NB4 (cell line): ENCODE data around the gene ZMYM3.

Experiments
- DNase-seq: peaks from one replicate; pipeline ENCODE4 v3.0.0; 2010; ENCODE audit warnings: low read depth
- H3K4me3 ChIP-seq: one replicate; pipeline ENCODE4 v1.5.1; 2011; ENCODE audit warnings: mild to moderate bottlenecking, low read depth, low read length, moderate library complexity
- CTCF ChIP-seq: IDR thresholded peaks from one replicate; pipeline ENCODE4 v1.5.1; 2012; ENCODE audit warnings: low read depth, low read length
- MAX ChIP-seq: IDR thresholded peaks from 2 replicates; pipeline ENCODE4 v1.6.1; 2011; ENCODE audit warnings: low read depth, low read length
- MYC ChIP-seq: IDR thresholded peaks from 2 replicates; pipeline ENCODE4 v1.6.1; 2011; ENCODE audit warnings: low read depth, low read length
- POLR2A ChIP-seq: IDR thresholded peaks from 2 replicates; pipeline ENCODE4 v1.6.1; 2011; ENCODE audit warnings: mild to moderate bottlenecking; ENCODE audit not compliant: insufficient read length; ENCODE audit errors: extremely low read depth

The ZMYM3 gene

GRCh38 chrX:71210816-71211215 is 43.1 kb downstream of the ZMYM3 start:
- TF ChIP-seq POLR2A, result no peak
- TF ChIP-seq MYC, result no peak
- no peak for TF ChIP-seq MAX
- no peak for TF ChIP-seq CTCF
- no peak overlapping the region for H3K4me3 ChIP-seq
- DNase-seq, result no peak

DNA sequence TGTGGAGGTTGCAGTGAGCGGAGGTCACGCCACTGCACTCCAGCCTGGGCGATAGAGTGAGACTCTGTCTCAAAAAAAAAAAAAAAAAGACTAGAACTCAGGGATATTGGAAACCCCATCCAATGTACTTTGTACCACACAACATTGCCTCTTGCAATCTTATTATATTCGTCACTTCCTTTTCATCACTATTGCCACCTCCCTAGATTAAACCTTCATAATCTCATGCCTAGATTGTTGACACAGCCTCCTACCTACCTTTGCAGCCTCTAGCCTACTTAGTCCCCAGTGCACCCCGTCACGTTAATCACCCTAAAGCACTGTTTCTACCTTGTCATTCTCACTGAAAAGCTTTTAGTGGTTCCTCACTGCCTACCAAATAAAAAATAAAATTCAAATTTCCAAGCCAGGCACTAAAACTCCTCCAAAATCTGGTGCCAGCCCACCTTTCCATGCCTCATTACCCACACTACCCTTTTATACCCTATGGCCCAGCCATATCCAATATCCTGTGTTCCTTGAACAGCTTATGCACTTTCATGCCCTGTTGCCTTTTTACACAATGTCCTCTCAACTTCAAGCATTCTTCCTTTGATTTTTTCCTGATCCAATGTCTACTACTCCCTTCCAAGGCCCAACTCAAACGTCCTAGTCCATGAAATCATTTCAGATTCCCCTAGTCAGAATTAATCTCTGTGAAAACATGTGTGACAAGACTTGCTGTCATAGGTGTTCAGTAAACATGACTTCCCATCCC is 54.5 kb downstream of the ZMYM3 start:
- TF ChIP-seq CTCF (no peak), MAX (no peak), MYC (no peak), POLR2A (no peak)
- no peak for DNase-seq
- H3K4me3 ChIP-seq, result no peak overlapping the region

GRCh38 chrX:71198066-71198465 is 55.9 kb downstream of the ZMYM3 start:
- TF ChIP-seq MAX (no peak), MYC (no peak), POLR2A (peak; percentile 19), CTCF (no peak)

DNA sequence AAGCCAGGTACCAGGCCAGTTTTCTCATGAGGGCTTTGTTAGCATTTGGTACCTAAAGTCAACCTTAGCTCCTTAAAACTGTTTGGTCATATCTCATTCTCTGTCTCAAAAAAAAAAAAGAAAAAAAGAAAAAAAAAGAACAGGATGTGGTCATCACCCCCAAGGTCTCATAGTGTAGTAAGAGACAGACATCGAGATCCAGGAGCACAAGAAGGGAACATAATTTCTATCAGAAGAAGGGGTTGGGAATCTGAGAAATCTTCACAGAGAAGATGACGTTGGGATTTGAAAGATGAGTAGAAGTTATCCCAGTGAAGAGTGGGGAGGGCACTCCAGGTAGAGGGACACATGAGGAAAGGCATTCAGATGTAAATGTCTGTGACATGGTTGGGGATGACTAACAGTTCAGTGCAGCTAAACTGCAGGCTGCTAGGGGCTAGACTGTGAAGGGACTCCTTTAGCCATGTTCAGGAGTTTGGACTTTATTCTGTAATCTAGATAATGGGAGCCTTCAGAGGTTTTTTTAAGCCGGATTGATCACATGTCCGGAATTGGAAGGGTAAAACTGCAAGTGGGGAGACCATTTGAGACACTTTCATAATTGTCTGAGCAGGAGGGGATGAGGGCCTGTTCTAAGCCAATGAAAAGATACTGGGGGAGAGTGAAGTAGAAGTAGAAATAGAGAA is 57.8 kb downstream of the ZMYM3 start:
- DNase-seq, result peak; percentile 15
- no peak for TF ChIP-seq MAX
- peak overlapping the region; percentile 87 for H3K4me3 ChIP-seq

More at GRCh38 chrX:71198066-71198465, 55.9 kb downstream of the ZMYM3 start:
- peak overlapping the region; percentile 87 for H3K4me3 ChIP-seq
- peak; percentile 79 for DNase-seq

GRCh38 chrX:71191248-71191647 is 62.7 kb downstream of the ZMYM3 start:
- H3K4me3 ChIP-seq, result no peak overlapping the region
- TF ChIP-seq MYC, result no peak
- TF ChIP-seq POLR2A, result no peak
- no peak for TF ChIP-seq CTCF
- no peak for TF ChIP-seq MAX
- no peak for DNase-seq
